ENCODE results near the gene NKAIN2. TPM values are rescaled to one million over a fixed set of nuclear protein-coding genes. Genes with fewer than 3 reads are reported as not detected.

Gene NKAIN2
- total RNA-seq, 1 experiment from 2014 or later = 2.7 TPM

- intact Hi-C loops (cut with micrococcal nuclease) = no loop called here
- BruUV-seq (replicated peaks) = no TSS peak
- H3K4me3 Mint-ChIP-seq (ENCODE audit: unreplicated experiment) = no peak overlapping the region
Measured at GRCh38 chr6:123850555-123850954, 46.9 kb downstream of the NKAIN2 start.

GRCh38 chr6:123854201-123854600 lies 50.5 kb downstream of the NKAIN2 start:
- Mint-ChIP-seq H3K27ac (ENCODE audit: low read depth, unreplicated experiment) (no peak overlapping the region), H3K9me3 (ENCODE audit: unreplicated experiment) (no peaks in the 10 kb centered on the region), H3K27me3 (ENCODE audit: insufficient read depth, unreplicated experiment) (no peaks in the 10 kb centered on the region), H3K4me1 (ENCODE audit: insufficient read depth, unreplicated experiment) (no peaks in the 10 kb centered on the region), H3K4me3 (ENCODE audit: unreplicated experiment) (no peak overlapping the region), H3K36me3 (ENCODE audit: insufficient read depth, unreplicated experiment) (no peaks in the 10 kb centered on the region)
- BruUV-seq (replicated peaks) = no TSS peak
- no peak for DNase-seq (ENCODE audit: unreplicated experiment)
- POLR2A ChIA-PET = interaction anchor here (0.6 to 1.3 kb wide), 2 partner anchors 11 to 30 kb away, joined by 3 read pairs; no protein-coding TSS in a partner anchor
- TF ChIP-seq CTCF (IDR thresholded peaks at IDR 0.05; ENCODE audit: unreplicated experiment) = no peak
- CTCF ChIA-PET = no interaction called here
- intact Hi-C loops (cut with micrococcal nuclease) = no loop called here

More at GRCh38 chr6:123850555-123850954, 46.9 kb downstream of the NKAIN2 start:
- H3K27me3 Mint-ChIP-seq (ENCODE audit: insufficient read depth, unreplicated experiment) = no peaks in the 10 kb centered on the region
- no peaks in the 10 kb centered on the region for H3K4me1 Mint-ChIP-seq (ENCODE audit: insufficient read depth, unreplicated experiment)
- H3K9me3 Mint-ChIP-seq (ENCODE audit: unreplicated experiment) = no peaks in the 10 kb centered on the region
- no peaks in the 10 kb centered on the region for H3K36me3 Mint-ChIP-seq (ENCODE audit: insufficient read depth, unreplicated experiment)
- ChIA-PET POLR2A (no interaction called here), CTCF (no interaction called here)
- TF ChIP-seq CTCF (IDR thresholded peaks at IDR 0.05; ENCODE audit: unreplicated experiment) = no peak
- no peak overlapping the region for H3K27ac Mint-ChIP-seq (ENCODE audit: low read depth, unreplicated experiment)
- no peak for DNase-seq (ENCODE audit: unreplicated experiment)

GRCh38 chr6:123855506-123855905 lies 51.8 kb downstream of the NKAIN2 start:
- intact Hi-C loops (cut with micrococcal nuclease) = no loop called here
- no peak for DNase-seq (ENCODE audit: unreplicated experiment)
- H3K27ac Mint-ChIP-seq (ENCODE audit: low read depth, unreplicated experiment) = no peak overlapping the region
- no peaks in the 10 kb centered on the region for H3K36me3 Mint-ChIP-seq (ENCODE audit: insufficient read depth, unreplicated experiment)
- BruUV-seq (replicated peaks) = no TSS peak
- no peaks in the 10 kb centered on the region for H3K4me1 Mint-ChIP-seq (ENCODE audit: insufficient read depth, unreplicated experiment)
- H3K27me3 Mint-ChIP-seq (ENCODE audit: insufficient read depth, unreplicated experiment) = no peaks in the 10 kb centered on the region
- no peak overlapping the region for H3K4me3 Mint-ChIP-seq (ENCODE audit: unreplicated experiment)
- no peaks in the 10 kb centered on the region for H3K9me3 Mint-ChIP-seq (ENCODE audit: unreplicated experiment)
- ChIA-PET POLR2A (no interaction called here), CTCF (no interaction called here)
- TF ChIP-seq CTCF (IDR thresholded peaks at IDR 0.05; ENCODE audit: unreplicated experiment) = no peak

DNA sequence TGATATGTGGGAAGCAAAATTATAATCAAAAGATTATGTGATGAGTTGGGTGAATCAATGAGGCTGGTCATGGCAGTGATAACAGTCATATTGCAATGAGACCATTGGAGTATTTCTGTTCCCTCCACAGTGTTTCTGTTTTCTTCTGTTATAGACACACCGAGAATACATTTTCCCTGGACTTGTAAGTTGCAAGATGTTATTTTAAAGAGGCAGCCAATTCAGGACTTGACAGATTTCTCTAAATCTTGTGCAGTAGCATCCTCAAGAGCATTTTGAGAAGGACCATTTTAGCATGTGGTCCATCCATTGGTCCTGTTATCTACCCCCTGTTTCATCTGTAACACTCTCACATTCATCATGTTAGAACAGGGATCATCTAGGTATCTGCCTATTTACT lies 55.6 kb downstream of the NKAIN2 start:
- Mint-ChIP-seq H3K4me3 (ENCODE audit: unreplicated experiment) (no peak overlapping the region), H3K9me3 (ENCODE audit: unreplicated experiment) (no peaks in the 10 kb centered on the region), H3K36me3 (ENCODE audit: insufficient read depth, unreplicated experiment) (no peaks in the 10 kb centered on the region), H3K4me1 (ENCODE audit: insufficient read depth, unreplicated experiment) (no peaks in the 10 kb centered on the region), H3K27me3 (ENCODE audit: insufficient read depth, unreplicated experiment) (no peaks in the 10 kb centered on the region), H3K27ac (ENCODE audit: low read depth, unreplicated experiment) (no peak overlapping the region)
- no TSS peak for BruUV-seq (replicated peaks)
- no peak for TF ChIP-seq CTCF (IDR thresholded peaks at IDR 0.05; ENCODE audit: unreplicated experiment)
- DNase-seq (ENCODE audit: unreplicated experiment) = no peak
- CTCF ChIA-PET = no interaction called here
- POLR2A ChIA-PET = no interaction called here
- intact Hi-C loops (cut with micrococcal nuclease) = no loop called here
